ENCODE results near the gene DEFB124. TPM values are rescaled to one million over a fixed set of nuclear protein-coding genes. Genes with fewer than 3 reads are reported as not detected.

The DEFB124 gene
- total and polyA plus RNA-seq, 2 of the 8 experiments (the other 6 are each of a cell fraction or from before 2014, with no cell fraction given), result not detected

- TF ChIP-seq SP1 (IDR thresholded peaks at IDR 0.05; ENCODE audit: low read depth, low read length) (0 out of 2 replicates have a peak, but pooled peaks have one; percentile 56), TCF12 (IDR thresholded peaks at IDR 0.05; ENCODE audit: low read depth, low read length) (no peak; the same call in 1 of the 2 replicates), SUZ12 (IDR thresholded peaks at IDR 0.05; ENCODE audit: low read length) (no peak), RXRA (IDR thresholded peaks at IDR 0.05; ENCODE audit: insufficient read depth, low read depth, low read length) (no peak), SP2 (IDR thresholded peaks at IDR 0.05; ENCODE audit: low read length) (no peak), SRF (IDR thresholded peaks at IDR 0.05; ENCODE audit: low read depth, low read length) (no peak), SIN3A (conservative IDR thresholded peaks at IDR 0.05 in 1 of 2, IDR thresholded peaks at IDR 0.05 in 1 of 2; ENCODE audit: low read depth in 1 of 2, low read length in 2 of 2) (peak; percentile 87 to 90; a peak in 3 of 4 replicates), HDAC6 (IDR thresholded peaks at IDR 0.05; ENCODE audit: low read depth, low read length) (no peak), CHD1 (IDR thresholded peaks at IDR 0.05; ENCODE audit: low read depth, low read length) (no peak; the same call in 1 of the 2 replicates), MAFK (IDR thresholded peaks at IDR 0.05; ENCODE audit: low read depth, low read length) (no peak), CREB1 (IDR thresholded peaks at IDR 0.05) (peak; percentile 92), POLR2A (IDR thresholded peaks at IDR 0.05; ENCODE audit: control extremely low read depth in 1 of 2, low read depth in 2 of 2, low read length in 2 of 2) (peak; percentile 90 to 99), YY1 (IDR thresholded peaks at IDR 0.05; ENCODE audit: low read depth, low read length) (peak; percentile 63; the same call in 1 of the 2 replicates), ATF3 (IDR thresholded peaks at IDR 0.05; ENCODE audit: insufficient read depth, low read depth, low read length) (0 out of 2 replicates have a peak, but pooled peaks have one; percentile 24), KDM1A (IDR thresholded peaks at IDR 0.05; ENCODE audit: borderline replicate concordance, low read length) (no peak), TEAD4 (IDR thresholded peaks at IDR 0.05; ENCODE audit: low read depth, low read length) (0 out of 2 replicates have a peak, but pooled peaks have one; percentile 45), RNF2 (IDR thresholded peaks at IDR 0.05; ENCODE audit: borderline replicate concordance, low read depth, low read length, missing control alignments, poor library complexity, severe bottlenecking) (no peak), BCL11A (IDR thresholded peaks at IDR 0.05; ENCODE audit: low read depth in 2 of 2, low read length in 2 of 2) (no peak), TAF1 (IDR thresholded peaks at IDR 0.05; ENCODE audit: low read depth, low read length) (peak; percentile 95), CBX8 (IDR thresholded peaks at IDR 0.05; ENCODE audit: borderline replicate concordance, low read depth, low read length) (no peak)
Observed at GRCh38 chr20:31514154-31515071, 39.5 kb upstream of the DEFB124 start, which contains the start of gene HM13 (continued).
